Neuronal stem cell (in vitro differentiated cells): ENCODE results near the gene USP1. TPM values are rescaled to one million over a fixed set of nuclear protein-coding genes. Genes with fewer than 3 reads are reported as not detected.
A peak's percentile ranks its signal among the peaks of the same experiment; 100 is the strongest.

Experiments used
- DNase-seq: peaks from one replicate; pipeline ENCODE4 v3.0.0-alpha.2; 2013; ENCODE audit warnings: low spot score
- H2AFZ ChIP-seq: one replicate; pipeline ENCODE4 v1.6.1; 2013; ENCODE audit warnings: mild to moderate bottlenecking, low read length, inconsistent platforms
- H2AK5ac ChIP-seq: 2 replicates; pipeline ENCODE4 v1.6.1; 2013; ENCODE audit warnings: low read depth, mild to moderate bottlenecking, inconsistent platforms, low read length, moderate library complexity, mixed read lengths
- H2BK120ac ChIP-seq: 2 replicates; pipeline ENCODE4 v1.6.1; 2013; ENCODE audit warnings: low read depth, mild to moderate bottlenecking, inconsistent platforms, low read length, moderate library complexity, mixed read lengths
- H2BK12ac ChIP-seq: one replicate; pipeline ENCODE4 v1.6.1; 2013; ENCODE audit warnings: low read length, inconsistent platforms
- H2BK15ac ChIP-seq: 2 replicates; pipeline ENCODE4 v1.6.1; 2013; ENCODE audit warnings: mild to moderate bottlenecking, low read length, inconsistent platforms, mixed read lengths
- H2BK5ac ChIP-seq: one replicate; pipeline ENCODE4 v1.6.1; 2013; ENCODE audit warnings: inconsistent platforms, mild to moderate bottlenecking, low read length, moderate library complexity
- H3K14ac ChIP-seq: one replicate; pipeline ENCODE4 v1.6.1; 2013; ENCODE audit warnings: low read length, inconsistent platforms
- H3K18ac ChIP-seq: 2 replicates; pipeline ENCODE4 v1.6.1; 2013; ENCODE audit warnings: low read length, inconsistent platforms
- H3K23ac ChIP-seq: 2 replicates; pipeline ENCODE4 v1.6.1; 2013; ENCODE audit warnings: low read depth, mild to moderate bottlenecking, mixed read lengths, low read length, inconsistent platforms; ENCODE audit not compliant: poor library complexity
- H3K27ac ChIP-seq: replicated peaks from 3 replicates; pipeline ENCODE4 v1.5.1; 2013; ENCODE audit warnings: low read length, inconsistent platforms
- H3K27me3 ChIP-seq, 3 experiments: 2 replicates each; pipeline ENCODE4 v1.6.1; 2013; ENCODE audit warnings: low read length in 3 of 3, mild to moderate bottlenecking in 2 of 3, inconsistent platforms in 1 of 3, low read depth in 1 of 3, mixed read lengths in 1 of 3, moderate library complexity in 1 of 3; ENCODE audit not compliant: control insufficient read depth in 3 of 3, insufficient read depth in 3 of 3
- H3K36me3 ChIP-seq, 2 donors: replicated peaks in 1 of 2; 2 replicates each; pipeline ENCODE4 v1.6.1; 2013; ENCODE audit warnings: low read length in 2 of 2; ENCODE audit not compliant: control insufficient read depth in 2 of 2, insufficient read depth in 2 of 2
- H3K4ac ChIP-seq: 2 replicates; pipeline ENCODE4 v1.6.1; 2013; ENCODE audit warnings: inconsistent platforms, mild to moderate bottlenecking, low read length, moderate library complexity
- H3K4me1 ChIP-seq, 2 donors: 1 replicate in 1 of 2; 2 replicates in 1 of 2; pipeline ENCODE4 v1.6.1; 2013; ENCODE audit warnings: low read length in 2 of 2, low read depth in 1 of 2; ENCODE audit not compliant: control insufficient read depth in 2 of 2, insufficient read depth in 1 of 2
- H3K4me2 ChIP-seq: one replicate; pipeline ENCODE4 v1.6.1; 2013; ENCODE audit warnings: mild to moderate bottlenecking, low read length, inconsistent platforms; ENCODE audit not compliant: insufficient read depth, poor library complexity, severe bottlenecking
- H3K4me3 ChIP-seq, 2 donors: 2 replicates each; pipeline ENCODE4 v1.5.1; 2013; ENCODE audit warnings: low read length in 2 of 2, mild to moderate bottlenecking in 2 of 2, inconsistent platforms in 1 of 2, moderate library complexity in 1 of 2
- H3K79me1 ChIP-seq: one replicate; pipeline ENCODE4 v1.6.1; 2013; ENCODE audit warnings: low read depth, mild to moderate bottlenecking, inconsistent platforms, low read length, moderate library complexity
- H3K9ac ChIP-seq: one replicate; pipeline ENCODE4 v1.6.1; 2013; ENCODE audit warnings: mild to moderate bottlenecking, low read depth, low read length, inconsistent platforms; ENCODE audit not compliant: poor library complexity
- H3K9me3 ChIP-seq, 2 donors: replicated peaks in 1 of 2; 2 replicates each; pipeline versions ENCODE3 to v1.6.1; 2013; ENCODE audit warnings: low read length in 2 of 2, mild to moderate bottlenecking in 2 of 2, inconsistent platforms in 1 of 2, low read depth in 1 of 2, mixed read lengths in 1 of 2, moderate library complexity in 1 of 2; ENCODE audit not compliant: control insufficient read depth in 2 of 2, insufficient read depth in 1 of 2
- H4K8ac ChIP-seq: one replicate; pipeline ENCODE4 v1.6.1; 2013; ENCODE audit warnings: low read depth, mild to moderate bottlenecking, inconsistent platforms, low read length, moderate library complexity
- H4K91ac ChIP-seq: one replicate; pipeline ENCODE4 v1.6.1; 2013; ENCODE audit warnings: low read length, low read depth, mild to moderate bottlenecking, inconsistent platforms; ENCODE audit not compliant: poor library complexity
- WGBS, 2 donors: extraction: QIAGEN DNeasy Blood & Tissue Kit; methylation state at CpG; one replicate each; pipeline ENCODE4 v1.1.7; 2013; ENCODE audit warnings: missing lambda C conversion rate in 2 of 2, mixed read lengths in 1 of 2; ENCODE audit not compliant: insufficient read length in 2 of 2, insufficient replicate concordance in 1 of 2; ENCODE audit errors: extremely low coverage in 2 of 2; 5-methylcytosine and 5-hydroxymethylcytosine counted together
- polyA plus RNA-seq, 2 experiments: library from polyadenylated mRNA; stranded (reverse); fragments of 200-250 nt; gene quantifications; one replicate each; pipeline ENCODE4 v1.2.3, GENCODE V29; 2013

Gene USP1, protein sequence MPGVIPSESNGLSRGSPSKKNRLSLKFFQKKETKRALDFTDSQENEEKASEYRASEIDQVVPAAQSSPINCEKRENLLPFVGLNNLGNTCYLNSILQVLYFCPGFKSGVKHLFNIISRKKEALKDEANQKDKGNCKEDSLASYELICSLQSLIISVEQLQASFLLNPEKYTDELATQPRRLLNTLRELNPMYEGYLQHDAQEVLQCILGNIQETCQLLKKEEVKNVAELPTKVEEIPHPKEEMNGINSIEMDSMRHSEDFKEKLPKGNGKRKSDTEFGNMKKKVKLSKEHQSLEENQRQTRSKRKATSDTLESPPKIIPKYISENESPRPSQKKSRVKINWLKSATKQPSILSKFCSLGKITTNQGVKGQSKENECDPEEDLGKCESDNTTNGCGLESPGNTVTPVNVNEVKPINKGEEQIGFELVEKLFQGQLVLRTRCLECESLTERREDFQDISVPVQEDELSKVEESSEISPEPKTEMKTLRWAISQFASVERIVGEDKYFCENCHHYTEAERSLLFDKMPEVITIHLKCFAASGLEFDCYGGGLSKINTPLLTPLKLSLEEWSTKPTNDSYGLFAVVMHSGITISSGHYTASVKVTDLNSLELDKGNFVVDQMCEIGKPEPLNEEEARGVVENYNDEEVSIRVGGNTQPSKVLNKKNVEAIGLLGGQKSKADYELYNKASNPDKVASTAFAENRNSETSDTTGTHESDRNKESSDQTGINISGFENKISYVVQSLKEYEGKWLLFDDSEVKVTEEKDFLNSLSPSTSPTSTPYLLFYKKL
- polyA plus RNA-seq (2013, experiment 1 of 2), result 46.7 TPM
- polyA plus RNA-seq (2013, experiment 2 of 2), result 49.0 TPM

DNA sequence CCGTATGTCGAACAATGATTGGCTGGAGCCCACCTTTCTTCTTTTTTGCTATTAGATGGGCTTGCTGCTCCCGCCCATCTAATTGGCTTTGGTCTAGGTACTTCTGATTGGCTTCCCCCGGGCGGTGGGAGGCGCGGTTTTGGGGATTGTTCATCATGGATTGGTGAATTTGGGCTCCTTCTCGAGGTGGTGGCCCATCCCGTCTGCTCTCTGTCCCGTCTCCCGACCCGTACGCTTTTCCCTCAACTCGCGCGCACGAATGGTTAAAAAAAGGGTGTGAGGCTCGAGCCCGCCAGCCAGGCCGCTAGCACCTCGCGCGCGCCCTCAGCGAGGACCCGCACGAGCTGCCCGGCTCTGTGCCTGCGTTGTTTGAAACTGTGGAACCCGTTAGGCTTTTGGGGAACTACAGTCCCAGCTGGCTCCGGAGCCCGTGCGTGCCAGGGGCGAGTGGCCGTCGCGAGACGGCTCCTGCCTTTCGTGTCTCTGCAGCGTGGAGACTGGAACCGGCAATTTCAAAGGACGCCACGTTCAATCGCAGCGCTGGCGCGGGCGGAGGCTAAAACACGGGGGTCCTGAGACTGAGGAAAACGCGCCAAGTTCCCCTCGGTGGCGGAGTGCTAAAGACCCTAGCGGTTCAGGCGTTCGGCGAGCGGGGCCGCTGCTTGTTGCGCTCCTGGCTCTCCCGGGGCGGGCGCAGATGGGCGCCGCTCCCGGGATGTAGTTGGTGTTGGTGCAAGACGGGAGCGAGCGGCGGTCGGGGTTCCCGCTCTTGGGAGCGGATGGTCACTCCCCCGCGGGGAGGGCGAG is at the start of gene USP1:
TSS of gene USP1 (plus strand) at position 584 of the 807 bp plus-strand sequence. CDS start 2,819 bp downstream, outside the sequence.
- H3K36me3 ChIP-seq, result peaks cover 0 to 21% of the 10 kb centered on the region in 2 donors
- peak within 1 kb of the TSS; percentile 100 for H2BK5ac ChIP-seq
- H3K23ac ChIP-seq, result peak within 1 kb of the TSS; percentile 95
- H3K27me3 ChIP-seq, result peaks cover 0 to under 1% (median 0%) of the 10 kb centered on the region in 3 experiments
- H3K4me2 ChIP-seq, result peak within 1 kb of the TSS; percentile 89
- peak within 1 kb of the TSS; percentile 75 to 93 for H3K4me3 ChIP-seq
- H4K91ac ChIP-seq, result peak within 1 kb of the TSS; percentile 82
- no CpG with 5 or more reads among the region's 76 CpGs for WGBS, 2 donors
- peak within 1 kb of the TSS; percentile 94 for H2AFZ ChIP-seq
- H4K8ac ChIP-seq, result no peak within 1 kb of the TSS
- H3K27ac ChIP-seq, result peak within 1 kb of the TSS; percentile 100
- no peaks in the 10 kb centered on the region for H3K79me1 ChIP-seq
- H3K18ac ChIP-seq, result peak within 1 kb of the TSS; percentile 99
- H2BK120ac ChIP-seq, result peak within 1 kb of the TSS; percentile 37
- peaks cover 1 to 2% of the 10 kb centered on the region in 2 donors for H3K4me1 ChIP-seq
- H3K14ac ChIP-seq, result peak within 1 kb of the TSS; percentile 99
- peak within 1 kb of the TSS; percentile 98 for H3K9ac ChIP-seq
- H3K9me3 ChIP-seq, result no peaks in the 10 kb centered on the region
- peak; percentile 99 for DNase-seq
- H2BK12ac ChIP-seq, result no peak within 1 kb of the TSS
- H2BK15ac ChIP-seq, result peak within 1 kb of the TSS; percentile 38
- peak within 1 kb of the TSS; percentile 53 for H3K4ac ChIP-seq
- H2AK5ac ChIP-seq, result peak within 1 kb of the TSS; percentile 81

DNA sequence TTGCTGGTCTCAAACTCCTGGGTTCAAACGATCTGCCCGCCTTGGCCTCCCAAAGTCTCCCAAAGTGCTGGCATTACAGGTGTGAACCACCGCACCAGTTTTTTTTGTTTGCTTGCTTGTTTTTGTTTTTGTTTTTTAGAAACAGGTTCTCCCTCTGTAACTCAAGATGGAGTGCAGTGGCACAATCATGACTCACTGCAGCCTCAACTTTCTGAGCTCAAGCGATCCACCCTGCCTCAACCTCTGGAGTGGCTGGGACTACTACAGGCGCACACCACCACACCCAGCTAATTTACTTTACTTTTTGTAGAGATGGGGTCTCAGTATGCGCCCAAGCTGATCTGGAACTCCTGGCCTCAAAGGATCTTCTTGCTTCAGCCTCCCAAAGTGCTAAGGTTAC is 47.3 kb upstream of the USP1 start:
- WGBS, 2 donors, result no CpG with 5 or more reads among the region's 6 CpGs
- H3K4ac ChIP-seq, result no peak overlapping the region
- H3K79me1 ChIP-seq, result no peaks in the 10 kb centered on the region
- H3K18ac ChIP-seq, result no peak overlapping the region
- no peak overlapping the region for H2BK12ac ChIP-seq
- no peak for DNase-seq
- H4K91ac ChIP-seq, result no peak overlapping the region
- no peak overlapping the region for H3K4me3 ChIP-seq
- no peak overlapping the region for H2BK15ac ChIP-seq
- H3K27me3 ChIP-seq, result peaks cover 0 to 12% (median 0%) of the 10 kb centered on the region in 3 experiments
- no peak overlapping the region for H3K23ac ChIP-seq
- no peak overlapping the region for H2BK5ac ChIP-seq
- no peak overlapping the region for H3K4me2 ChIP-seq
- no peak overlapping the region for H3K9ac ChIP-seq
- no peaks in the 10 kb centered on the region for H3K9me3 ChIP-seq
- no peak overlapping the region for H3K14ac ChIP-seq
- peaks cover 0 to 2% of the 10 kb centered on the region in 2 donors for H3K4me1 ChIP-seq
- H3K36me3 ChIP-seq, result no peaks in the 10 kb centered on the region
- H2AK5ac ChIP-seq, result no peak overlapping the region
- no peak overlapping the region for H4K8ac ChIP-seq
- H3K27ac ChIP-seq, result no peak overlapping the region
- no peak overlapping the region for H2AFZ ChIP-seq
- H2BK120ac ChIP-seq, result no peak overlapping the region

DNA sequence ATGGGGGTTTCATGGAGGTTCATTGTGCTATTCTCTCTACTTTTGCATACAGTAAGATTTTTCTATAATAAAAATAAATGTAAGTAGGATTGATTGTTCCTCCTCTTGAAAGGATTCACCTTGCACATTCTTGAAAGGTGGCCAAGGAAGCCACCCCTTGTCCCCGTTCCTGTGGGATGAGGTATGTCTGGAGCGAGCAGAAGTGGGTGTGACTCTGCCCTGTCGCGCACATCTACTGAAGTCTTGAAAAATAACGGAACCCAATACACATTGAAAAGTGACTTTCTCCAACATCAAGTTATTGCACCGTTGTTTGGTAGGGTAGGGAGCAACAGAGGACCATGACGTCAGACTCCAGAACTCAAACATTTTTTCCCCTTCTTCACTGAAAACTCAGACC is 46.8 kb upstream of the USP1 start:
- H3K23ac ChIP-seq, result no peak overlapping the region
- no peak overlapping the region for H3K18ac ChIP-seq
- no peaks in the 10 kb centered on the region for H3K79me1 ChIP-seq
- H2BK5ac ChIP-seq, result no peak overlapping the region
- no peak overlapping the region for H4K91ac ChIP-seq
- no peak overlapping the region for H3K14ac ChIP-seq
- no peak overlapping the region for H3K4me2 ChIP-seq
- no peak overlapping the region for H3K9ac ChIP-seq
- no peak overlapping the region for H3K4ac ChIP-seq
- DNase-seq, result no peak
- H3K4me1 ChIP-seq, result peaks cover 0 to 2% of the 10 kb centered on the region in 2 donors
- H2AK5ac ChIP-seq, result no peak overlapping the region
- no peak overlapping the region for H3K27ac ChIP-seq
- H3K27me3 ChIP-seq, result peaks cover 0 to 17% (median 0%) of the 10 kb centered on the region in 3 experiments
- no CpG with 5 or more reads among the region's 7 CpGs for WGBS, 2 donors
- H3K4me3 ChIP-seq, result no peak overlapping the region
- H2BK15ac ChIP-seq, result no peak overlapping the region
- H2AFZ ChIP-seq, result no peak overlapping the region
- no peak overlapping the region for H2BK12ac ChIP-seq
- H3K9me3 ChIP-seq, result no peaks in the 10 kb centered on the region
- no peak overlapping the region for H2BK120ac ChIP-seq
- H3K36me3 ChIP-seq, result no peaks in the 10 kb centered on the region
- H4K8ac ChIP-seq, result no peak overlapping the region
